Activated CD4-positive, alpha-beta T cell treated with anti-CD3 and anti-CD28 coated beads for 36 hours (primary cell): ENCODE results near the gene EPB42. TPM values are rescaled to one million over a fixed set of nuclear protein-coding genes. Genes with fewer than 3 reads are reported as not detected.
"Not testable (repeated sequence)": the region's sequence is repeated elsewhere in the genome, so short reads cannot be mapped to it uniquely, and the experiment has no call there.

ENCODE experiments used
- ATAC-seq: fragments of 200-7000 bp; cut with Tn5 transposase; one replicate; pipeline ENCODE4 v1.10.0; 2021; ENCODE audit warnings: mild to moderate bottlenecking, moderate library complexity
- CTCF ChIA-PET: fragments of 350-600 bp; sonication (Branson Sonifier 250); formaldehyde crosslinking; loops from one replicate; lab custom pipeline; 2021; ENCODE audit warnings: antibody characterized with exemption; lab: Charles Lee
- POLR2A ChIA-PET: fragments of 350-600 bp; sonication (Branson Sonifier 250); formaldehyde crosslinking; loops from one replicate; lab custom pipeline; 2021; ENCODE audit warnings: antibody characterized with exemption, inconsistent platforms; lab: Charles Lee
- DNase-seq: peaks from one replicate; pipeline ENCODE4 v3.0.0-alpha.2; 2020
- H3K27ac Mint-ChIP-seq: one replicate; pipeline ENCODE4 v1.8.0; 2021; ENCODE audit warnings: mixed read lengths
- H3K27me3 Mint-ChIP-seq: one replicate; pipeline ENCODE4 v1.8.0; 2021; ENCODE audit warnings: mixed read lengths
- H3K36me3 Mint-ChIP-seq: one replicate; pipeline ENCODE4 v1.8.0; 2021; ENCODE audit warnings: low read depth, mixed read lengths
- H3K4me1 Mint-ChIP-seq: one replicate; pipeline ENCODE4 v1.8.0; 2021; ENCODE audit warnings: mixed read lengths
- H3K4me3 Mint-ChIP-seq: one replicate; pipeline ENCODE4 v1.8.0; 2021; ENCODE audit warnings: mild to moderate bottlenecking, moderate library complexity, mixed read lengths
- H3K9me3 Mint-ChIP-seq: one replicate; pipeline ENCODE4 v1.8.0; 2021; ENCODE audit warnings: low read depth, mixed read lengths
- intact Hi-C, 2 experiments: fragments of 100-400 bp; cut with DNase I in 1 of 2; cut with micrococcal nuclease in 1 of 2; formaldehyde crosslinking; loops; one replicate each; pipeline versions ENCODE4 v1.14.2 to v1.15.1; 2022 to 2024; cut with DNase I, micrococcal nuclease
- total RNA-seq, 2 experiments: library from RNA; stranded (reverse); gene quantifications; one replicate each; pipeline ENCODE4 v1.2.3, GENCODE V29; 2021

Gene EPB42
- total RNA-seq, 2 experiments from 2014 or later, result not detected

GRCh38 chr15:43184407-43185124 lies 36.3 kb downstream of the EPB42 start:
- POLR2A ChIA-PET, result no interaction called here
- Mint-ChIP-seq H3K27ac (peak overlapping the region; percentile 94), H3K9me3 (no peaks in the 10 kb centered on the region), H3K4me3 (peak overlapping the region; percentile 90), H3K4me1 (peaks cover 26% of the 10 kb centered on the region), H3K27me3 (no peaks in the 10 kb centered on the region), H3K36me3 (peaks cover 14% of the 10 kb centered on the region)
- ATAC-seq (no peak), DNase-seq (no peak)
- CTCF ChIA-PET, result interaction anchor here (0.5 to 2.5 kb wide), 6 partner anchors 10 to 101 kb away, joined by 3 to 18 read pairs (median 6); no protein-coding TSS in a partner anchor
- intact Hi-C loops, result loop anchor here in 1 of 2 experiments (1.0 to 5.0 kb wide), 14 partner anchors 51 to 911 kb away; partner anchors contain the start of genes CDAN1, GANC, LCMT2 and PDIA3

GRCh38 chr15:43183270-43183669 lies 37.5 kb downstream of the EPB42 start:
- Mint-ChIP-seq H3K4me1 (peaks cover 23% of the 10 kb centered on the region), H3K27ac (no peak overlapping the region), H3K4me3 (no peak overlapping the region), H3K27me3 (no peaks in the 10 kb centered on the region), H3K36me3 (peaks cover 9% of the 10 kb centered on the region), H3K9me3 (no peaks in the 10 kb centered on the region)
- no peak for ATAC-seq
- intact Hi-C loops, result no loop called here
- no peak for DNase-seq
- POLR2A ChIA-PET, result no interaction called here
- CTCF ChIA-PET, result interaction anchor here (0.6 to 2.1 kb wide), 3 partner anchors 22 to 1279 kb away, joined by 3 to 8 read pairs (median 6); no protein-coding TSS in a partner anchor

GRCh38 chr15:43177147-43177546 lies 43.7 kb downstream of the EPB42 start:
- H3K27me3 Mint-ChIP-seq, DNase-seq, CTCF ChIA-PET, intact Hi-C loops, H3K9me3 Mint-ChIP-seq, H3K4me1 Mint-ChIP-seq, POLR2A ChIA-PET, H3K4me3 Mint-ChIP-seq, H3K27ac Mint-ChIP-seq, ATAC-seq: not testable (repeated sequence)
- peaks cover 21% of the 10 kb centered on the region for H3K36me3 Mint-ChIP-seq

GRCh38 chr15:43175656-43176309 lies 45.0 kb downstream of the EPB42 start:
- ATAC-seq, H3K4me1 Mint-ChIP-seq, POLR2A ChIA-PET, H3K27ac Mint-ChIP-seq, intact Hi-C loops, H3K27me3 Mint-ChIP-seq, H3K4me3 Mint-ChIP-seq, H3K9me3 Mint-ChIP-seq, DNase-seq: not testable (repeated sequence)
- H3K36me3 Mint-ChIP-seq, result peaks cover 25% of the 10 kb centered on the region
- CTCF ChIA-PET, result interaction anchor here (1.5 kb wide), 1 partner anchor 11 kb away, joined by 4 read pairs; no protein-coding TSS in a partner anchor

DNA sequence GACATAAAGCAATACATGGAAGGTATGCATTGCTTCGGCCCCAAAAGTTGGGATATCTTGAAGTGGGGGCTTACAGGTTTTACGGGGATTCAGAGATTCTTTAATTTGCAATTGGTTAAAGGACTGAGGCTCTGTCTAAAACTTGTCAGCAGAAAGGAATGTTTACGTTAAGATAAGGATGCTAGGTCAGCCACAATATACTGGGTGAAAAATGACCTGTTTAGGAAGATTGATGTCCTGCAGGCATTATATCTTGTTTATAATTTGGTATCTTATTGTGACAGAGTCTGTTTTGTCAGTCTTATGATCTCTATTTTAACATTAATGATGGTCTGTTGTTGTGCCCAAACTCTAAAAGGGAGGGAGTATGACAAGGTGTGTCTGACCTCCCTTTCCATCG lies 50.9 kb downstream of the EPB42 start:
- peaks cover 42% of the 10 kb centered on the region for H3K36me3 Mint-ChIP-seq
- no peaks in the 10 kb centered on the region for H3K27me3 Mint-ChIP-seq
- intact Hi-C loops, result no loop called here
- no peaks in the 10 kb centered on the region for H3K9me3 Mint-ChIP-seq
- no peak for DNase-seq
- CTCF ChIA-PET, result interaction anchor here (1.0 kb wide), 1 partner anchor 228 kb away, joined by 4 read pairs; no protein-coding TSS in a partner anchor
- H3K4me1 Mint-ChIP-seq, result peaks cover 3% of the 10 kb centered on the region
- no peak overlapping the region for H3K27ac Mint-ChIP-seq
- POLR2A ChIA-PET, result no interaction called here
- ATAC-seq, result no peak
- H3K4me3 Mint-ChIP-seq, result no peak overlapping the region

GRCh38 chr15:43168192-43169107 lies 52.4 kb downstream of the EPB42 start:
- Mint-ChIP-seq H3K9me3 (no peaks in the 10 kb centered on the region), H3K4me1 (peaks cover 3% of the 10 kb centered on the region), H3K27ac (no peak overlapping the region), H3K4me3 (no peak overlapping the region), H3K36me3 (peaks cover 38% of the 10 kb centered on the region), H3K27me3 (no peaks in the 10 kb centered on the region)
- intact Hi-C loops, result no loop called here
- DNase-seq (no peak), ATAC-seq (peak; percentile 53)
- POLR2A ChIA-PET, result no interaction called here
- CTCF ChIA-PET, result no interaction called here

GRCh38 chr15:43167261-43167660 lies 53.6 kb downstream of the EPB42 start:
- CTCF ChIA-PET, ATAC-seq, H3K27me3 Mint-ChIP-seq, H3K27ac Mint-ChIP-seq, intact Hi-C loops, H3K9me3 Mint-ChIP-seq, DNase-seq, H3K4me3 Mint-ChIP-seq, POLR2A ChIA-PET, H3K4me1 Mint-ChIP-seq: not testable (repeated sequence)
- peaks cover 34% of the 10 kb centered on the region for H3K36me3 Mint-ChIP-seq

DNA sequence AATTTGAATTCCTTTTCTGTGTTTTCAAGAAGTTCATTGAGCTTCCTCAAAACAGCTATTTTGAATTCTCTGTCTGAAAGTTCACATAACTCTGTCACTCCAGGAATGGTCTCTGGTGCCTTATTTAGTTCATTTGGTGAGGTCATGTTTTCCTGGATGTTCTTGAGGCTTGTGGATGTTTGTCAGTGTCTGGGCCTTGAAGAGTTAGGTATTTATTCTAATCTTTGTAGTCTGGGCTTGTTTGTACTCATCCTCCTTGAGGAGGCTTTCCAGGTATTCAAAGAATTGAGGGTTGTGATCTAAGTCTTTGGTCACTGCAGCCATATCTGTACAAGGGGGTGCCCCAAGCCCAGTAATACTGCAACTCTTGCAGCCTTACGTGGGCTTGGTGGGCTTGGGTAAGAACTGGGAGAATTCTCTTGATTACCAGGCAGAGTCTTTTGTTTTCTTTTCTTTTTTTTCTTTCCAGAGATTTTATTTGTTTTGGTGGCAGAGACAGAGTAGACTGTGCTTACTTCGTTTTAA lies 55.0 kb downstream of the EPB42 start:
- Mint-ChIP-seq H3K36me3 (peaks cover 29% of the 10 kb centered on the region), H3K9me3 (no peaks in the 10 kb centered on the region), H3K4me1 (peaks cover 3% of the 10 kb centered on the region), H3K27me3 (no peaks in the 10 kb centered on the region), H3K27ac (no peak overlapping the region), H3K4me3 (no peak overlapping the region)
- intact Hi-C loops, result no loop called here
- ATAC-seq (no peak), DNase-seq (no peak)
- POLR2A ChIA-PET, result interaction anchor here (0.6 kb wide), 1 partner anchor 44 kb away, joined by 7 read pairs; no protein-coding TSS in a partner anchor
- CTCF ChIA-PET, result no interaction called here

- no peaks in the 10 kb centered on the region for H3K9me3 Mint-ChIP-seq
- no peak for ATAC-seq
- peaks cover 32% of the 10 kb centered on the region for H3K36me3 Mint-ChIP-seq
- H3K27ac Mint-ChIP-seq, result no peak overlapping the region
- intact Hi-C loops, result no loop called here
- POLR2A ChIA-PET, result no interaction called here
- H3K4me3 Mint-ChIP-seq, result no peak overlapping the region
- CTCF ChIA-PET, result interaction anchor here (0.9 kb wide), 1 partner anchor 51 kb away, joined by 3 read pairs; no protein-coding TSS in a partner anchor
- H3K4me1 Mint-ChIP-seq, result peaks cover 11% of the 10 kb centered on the region
- H3K27me3 Mint-ChIP-seq, result no peaks in the 10 kb centered on the region
- DNase-seq, result no peak
Observed at GRCh38 chr15:43153269-43153668, 67.5 kb downstream of the EPB42 start.

GRCh38 chr15:43151688-43152087 lies 69.1 kb downstream of the EPB42 start:
- CTCF ChIA-PET, result interaction anchor here (0.5 kb wide), 1 partner anchor 31 kb away, joined by 3 read pairs; no protein-coding TSS in a partner anchor
- Mint-ChIP-seq H3K9me3 (no peaks in the 10 kb centered on the region), H3K27ac (no peak overlapping the region), H3K4me3 (no peak overlapping the region), H3K36me3 (peaks cover 32% of the 10 kb centered on the region), H3K27me3 (no peaks in the 10 kb centered on the region), H3K4me1 (peaks cover 11% of the 10 kb centered on the region)
- DNase-seq (no peak), ATAC-seq (peak; percentile 55)
- POLR2A ChIA-PET, result no interaction called here
- intact Hi-C loops, result no loop called here
